RWPE2 (cell line): ENCODE measurements around the gene RBL1.
"Not testable (repeated sequence)": the region's sequence is repeated elsewhere in the genome, so short reads cannot be mapped to it uniquely, and the experiment has no call there.

ENCODE experiments used
- ATAC-seq: fragments of 200-7000 bp; cut with Tn5 transposase; 3 replicates; pipeline ENCODE4 v1.9.1; 2021; ENCODE audit warnings: low read depth
- DNase-seq: peaks from one replicate; pipeline ENCODE4 v3.0.0-alpha.2; 2020; ENCODE audit warnings: low spot score
- H3K27ac ChIP-seq: fragments of 450-650 bp; 2 replicates; pipeline ENCODE4 v1.5.1; 2017; ENCODE audit warnings: mild to moderate bottlenecking; ENCODE audit not compliant: poor library complexity, severe bottlenecking
- H3K27me3 ChIP-seq: fragments of 250-450 bp; sonication (Bioruptor Pico); 2 replicates; pipeline ENCODE4 v1.5.1; 2021; ENCODE audit warnings: mild to moderate bottlenecking, moderate library complexity; ENCODE audit not compliant: insufficient read depth, poor library complexity, severe bottlenecking
- H3K36me3 ChIP-seq: fragments of 250-450 bp; sonication (Bioruptor Pico); 2 replicates; pipeline ENCODE4 v1.5.1; 2020; ENCODE audit warnings: low read depth, mild to moderate bottlenecking, moderate library complexity
- H3K4me1 ChIP-seq: fragments of 250-450 bp; sonication (Bioruptor Pico); 2 replicates; pipeline ENCODE4 v1.5.1; 2021; ENCODE audit warnings: mild to moderate bottlenecking, moderate library complexity; ENCODE audit not compliant: insufficient read depth, poor library complexity, severe bottlenecking
- H3K4me3 ChIP-seq: fragments of 250-450 bp; sonication (Bioruptor Pico); 2 replicates; pipeline ENCODE4 v1.5.1; 2021; ENCODE audit warnings: mild to moderate bottlenecking, moderate library complexity; ENCODE audit not compliant: severe bottlenecking
- H3K9me3 ChIP-seq: fragments of 250-450 bp; sonication (Bioruptor Pico); 2 replicates; pipeline ENCODE4 v1.5.1; 2021; ENCODE audit warnings: mild to moderate bottlenecking, moderate library complexity; ENCODE audit not compliant: severe bottlenecking
- TF ChIP-seq, protein P1 (sequence below): fragments of 450-650 bp; IDR thresholded peaks from one replicate; pipeline ENCODE4 v1.5.1; 2017; ENCODE audit warnings: mild to moderate bottlenecking, moderate library complexity; ENCODE audit not compliant: poor library complexity, severe bottlenecking

RBL1 gene

DNA sequence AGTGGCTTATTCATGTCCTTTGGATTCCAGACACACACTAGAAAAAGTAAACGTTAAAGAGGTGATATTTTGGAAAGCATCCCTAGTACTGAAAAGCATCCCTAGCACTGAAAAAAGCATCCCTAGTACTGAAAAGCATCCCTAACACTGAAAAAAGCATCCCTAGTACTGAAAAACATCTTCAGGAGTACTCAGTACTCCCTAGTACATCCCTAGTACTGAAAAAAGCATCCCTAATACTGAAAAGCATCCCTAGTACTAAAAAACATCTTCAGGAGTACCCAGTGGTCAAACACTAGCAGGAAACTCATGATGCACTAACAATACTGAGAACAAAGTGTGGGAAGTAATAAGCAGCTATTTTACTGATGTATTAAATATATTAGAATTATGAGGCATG lies 98.7 kb downstream of the RBL1 start:
- H3K4me3 ChIP-seq, result no peak overlapping the region
- TF ChIP-seq, protein P1, sequence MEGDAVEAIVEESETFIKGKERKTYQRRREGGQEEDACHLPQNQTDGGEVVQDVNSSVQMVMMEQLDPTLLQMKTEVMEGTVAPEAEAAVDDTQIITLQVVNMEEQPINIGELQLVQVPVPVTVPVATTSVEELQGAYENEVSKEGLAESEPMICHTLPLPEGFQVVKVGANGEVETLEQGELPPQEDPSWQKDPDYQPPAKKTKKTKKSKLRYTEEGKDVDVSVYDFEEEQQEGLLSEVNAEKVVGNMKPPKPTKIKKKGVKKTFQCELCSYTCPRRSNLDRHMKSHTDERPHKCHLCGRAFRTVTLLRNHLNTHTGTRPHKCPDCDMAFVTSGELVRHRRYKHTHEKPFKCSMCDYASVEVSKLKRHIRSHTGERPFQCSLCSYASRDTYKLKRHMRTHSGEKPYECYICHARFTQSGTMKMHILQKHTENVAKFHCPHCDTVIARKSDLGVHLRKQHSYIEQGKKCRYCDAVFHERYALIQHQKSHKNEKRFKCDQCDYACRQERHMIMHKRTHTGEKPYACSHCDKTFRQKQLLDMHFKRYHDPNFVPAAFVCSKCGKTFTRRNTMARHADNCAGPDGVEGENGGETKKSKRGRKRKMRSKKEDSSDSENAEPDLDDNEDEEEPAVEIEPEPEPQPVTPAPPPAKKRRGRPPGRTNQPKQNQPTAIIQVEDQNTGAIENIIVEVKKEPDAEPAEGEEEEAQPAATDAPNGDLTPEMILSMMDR, result no peak
- H3K27me3 ChIP-seq, result no peaks in the 10 kb centered on the region
- no peak for ATAC-seq
- DNase-seq, result no peak
- peaks cover 47% of the 10 kb centered on the region for H3K36me3 ChIP-seq
- H3K4me1 ChIP-seq, result no peaks in the 10 kb centered on the region
- H3K9me3 ChIP-seq, result peaks cover 6% of the 10 kb centered on the region
- H3K27ac ChIP-seq, result no peak overlapping the region

DNA sequence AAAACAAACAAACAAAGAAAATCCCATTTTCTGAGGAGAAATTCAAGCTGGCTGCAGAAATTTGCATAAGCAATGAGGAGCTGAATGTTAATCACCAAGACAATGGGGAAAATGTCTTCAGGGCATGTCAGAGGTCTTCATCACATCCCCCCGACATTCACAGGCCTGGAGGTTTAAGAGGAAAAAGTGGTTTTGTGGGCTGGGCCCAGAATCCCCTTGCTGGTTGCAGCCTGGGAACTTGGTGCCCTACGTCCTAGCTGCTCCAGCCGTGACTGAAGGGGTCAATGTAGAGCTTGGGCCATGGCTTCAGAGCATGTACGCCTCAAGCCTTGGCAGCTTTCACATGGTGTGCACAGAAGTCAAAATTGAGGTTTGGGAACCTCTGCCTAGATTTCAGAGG lies 101.6 kb downstream of the RBL1 start:
- not testable (repeated sequence) for H3K9me3 ChIP-seq, H3K27ac ChIP-seq, H3K4me3 ChIP-seq, H3K27me3 ChIP-seq, H3K4me1 ChIP-seq, ATAC-seq, DNase-seq
- peaks cover 46% of the 10 kb centered on the region for H3K36me3 ChIP-seq

DNA sequence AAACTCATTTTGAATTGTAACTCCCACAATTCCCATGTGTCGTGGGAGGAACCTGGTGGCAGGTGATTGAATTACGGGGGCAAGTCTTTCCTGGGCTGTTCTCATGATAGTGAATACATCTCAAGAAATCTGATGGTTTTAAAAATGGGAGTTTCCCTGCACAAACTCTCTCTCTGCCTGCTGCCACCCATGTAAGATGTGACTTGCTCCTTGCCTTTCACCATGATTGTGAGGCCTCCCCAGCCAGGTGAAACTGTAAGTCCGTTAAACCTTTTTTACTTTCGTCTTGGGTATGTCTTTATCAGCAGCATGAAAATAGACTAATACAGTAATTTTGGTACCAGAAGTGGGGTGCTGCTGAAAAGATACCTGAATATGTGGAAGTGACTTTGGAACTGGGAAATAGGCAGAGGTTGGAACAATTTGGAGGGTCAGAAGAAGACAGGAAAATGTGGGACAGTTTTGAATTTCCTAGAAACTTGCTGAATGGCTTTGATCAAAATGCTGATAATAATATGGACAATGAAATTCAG lies 102.9 kb downstream of the RBL1 start:
- no peaks in the 10 kb centered on the region for H3K4me1 ChIP-seq
- peaks cover 33% of the 10 kb centered on the region for H3K36me3 ChIP-seq
- DNase-seq (no peak), ATAC-seq (no peak)
- TF ChIP-seq, protein P1, result no peak
- H3K4me3 ChIP-seq, result no peak overlapping the region
- no peak overlapping the region for H3K27ac ChIP-seq
- H3K9me3 ChIP-seq, result peaks cover 6% of the 10 kb centered on the region
- H3K27me3 ChIP-seq, result no peaks in the 10 kb centered on the region

DNA sequence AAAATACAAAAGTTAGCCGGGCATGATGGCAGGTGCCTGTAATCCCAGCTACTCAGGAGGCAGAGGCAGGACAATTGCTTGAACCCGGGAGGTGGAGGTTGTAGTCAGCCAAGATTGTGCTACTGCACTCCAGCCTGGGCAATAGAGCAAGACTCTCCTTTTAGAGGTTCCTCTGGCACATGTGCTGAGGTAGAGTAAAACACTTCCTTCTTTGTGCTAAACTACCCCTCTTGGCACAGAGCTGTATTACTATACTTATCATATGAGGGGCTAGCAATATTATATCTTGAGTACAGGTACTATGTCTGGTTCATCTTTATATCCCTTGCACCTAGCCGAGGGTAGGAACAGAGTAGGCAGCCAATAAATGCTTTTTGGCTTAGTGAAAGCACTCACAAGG lies 104.1 kb downstream of the RBL1 start:
- ATAC-seq, result peak; percentile 27
- peaks cover 6% of the 10 kb centered on the region for H3K9me3 ChIP-seq
- TF ChIP-seq, protein P1, result no peak

DNA sequence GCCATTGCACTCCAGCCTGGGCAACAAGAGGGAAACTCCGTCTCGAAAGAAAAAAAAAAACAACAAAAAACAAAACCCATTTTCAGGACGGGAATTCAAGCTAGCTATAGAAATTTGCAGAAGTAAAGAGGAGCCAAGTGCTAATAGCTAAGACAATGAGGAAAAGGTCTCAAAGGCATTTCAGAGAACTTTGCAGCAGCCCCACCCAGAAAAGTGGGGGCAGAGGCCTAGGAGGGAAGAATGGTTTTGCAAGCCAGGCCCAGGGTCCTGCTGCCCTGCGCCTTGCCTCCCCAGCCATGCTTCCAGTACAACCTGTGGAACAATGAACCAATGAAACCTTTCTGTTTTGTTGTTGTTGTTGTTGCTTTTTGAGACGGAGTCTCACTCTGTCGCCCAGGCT lies 106.0 kb downstream of the RBL1 start:
- H3K36me3 ChIP-seq, result peaks cover 2% of the 10 kb centered on the region; the same call in 1 of the 2 replicates
- no peak overlapping the region for H3K27ac ChIP-seq
- TF ChIP-seq, protein P1, result no peak
- no peak for DNase-seq
- H3K27me3 ChIP-seq, result no peaks in the 10 kb centered on the region
- H3K9me3 ChIP-seq, result peaks cover 6% of the 10 kb centered on the region
- ATAC-seq, result no peak
- no peak overlapping the region for H3K4me3 ChIP-seq
- no peaks in the 10 kb centered on the region for H3K4me1 ChIP-seq

More for the DNA sequence above, 104.1 kb downstream of the RBL1 start:
- no peak for DNase-seq
- no peaks in the 10 kb centered on the region for H3K4me1 ChIP-seq
- H3K36me3 ChIP-seq, result peaks cover 21% of the 10 kb centered on the region
- H3K27ac ChIP-seq, result no peak overlapping the region
- no peak overlapping the region for H3K4me3 ChIP-seq
- H3K27me3 ChIP-seq, result no peaks in the 10 kb centered on the region
